ENCODE results near the gene EPYC. TPM values are rescaled to one million over a fixed set of nuclear protein-coding genes. Genes with fewer than 3 reads are reported as not detected.

Gene EPYC, protein sequence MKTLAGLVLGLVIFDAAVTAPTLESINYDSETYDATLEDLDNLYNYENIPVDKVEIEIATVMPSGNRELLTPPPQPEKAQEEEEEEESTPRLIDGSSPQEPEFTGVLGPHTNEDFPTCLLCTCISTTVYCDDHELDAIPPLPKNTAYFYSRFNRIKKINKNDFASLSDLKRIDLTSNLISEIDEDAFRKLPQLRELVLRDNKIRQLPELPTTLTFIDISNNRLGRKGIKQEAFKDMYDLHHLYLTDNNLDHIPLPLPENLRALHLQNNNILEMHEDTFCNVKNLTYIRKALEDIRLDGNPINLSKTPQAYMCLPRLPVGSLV
- total RNA-seq (not detected), polyA plus RNA-seq (under 1 TPM in 1 of 2 donors, not detected in 1; 0.51 TPM)
- long read RNA-seq, donor 1 = 0 reads
- long read RNA-seq, donor 2 = 0 reads

DNA sequence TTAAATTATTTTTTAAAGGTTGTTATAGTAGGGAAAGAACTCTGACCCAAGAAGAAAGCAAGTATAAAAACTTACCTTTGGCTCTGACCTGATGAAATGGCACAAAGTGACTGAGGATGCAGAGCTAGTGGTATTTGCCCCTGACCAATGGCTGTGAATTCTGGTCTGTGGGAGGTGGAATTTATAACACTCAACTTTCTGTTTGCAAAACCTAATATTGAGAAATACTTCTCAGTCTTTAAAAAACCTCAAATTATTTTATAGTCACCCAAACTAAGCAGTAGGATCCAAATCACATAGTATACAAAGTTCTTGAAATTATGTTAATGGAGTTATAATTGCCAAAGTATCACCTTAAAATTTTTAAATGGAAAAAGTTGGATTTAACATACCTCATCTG is at the start of gene EPYC:
EPYC (minus strand) TSS at position 101 of the 400 bp plus-strand sequence. CDS start 2,407 bp downstream, outside the sequence.
- Histone ChIP-seq H3K27me3 (ENCODE audit: control insufficient read depth in 1 of 2, insufficient read depth in 2 of 2, low read length in 1 of 2) (no peaks in the 10 kb centered on the region), H3K4me1 (ENCODE audit: control insufficient read depth in 1 of 2, insufficient read depth in 2 of 2, low read length in 2 of 2) (no peaks in the 10 kb centered on the region), H3K4me3 (ENCODE audit: low read length in 2 of 2) (no peak within 1 kb of the TSS), H3K27ac (ENCODE audit: low read depth in 1 of 2, low read length in 2 of 2) (no peak within 1 kb of the TSS), H3K9me3 (ENCODE audit: control insufficient read depth, low read length) (no peaks in the 10 kb centered on the region), H3K36me3 (ENCODE audit: control insufficient read depth in 1 of 2, insufficient read depth in 2 of 2, low read length in 1 of 2) (no peaks in the 10 kb centered on the region)
- intact Hi-C loops (cut with DNase I) = no loop called here
- DNase-seq = no peak
- ATAC-seq (ENCODE audit: low FRiP score) = no peak

DNA sequence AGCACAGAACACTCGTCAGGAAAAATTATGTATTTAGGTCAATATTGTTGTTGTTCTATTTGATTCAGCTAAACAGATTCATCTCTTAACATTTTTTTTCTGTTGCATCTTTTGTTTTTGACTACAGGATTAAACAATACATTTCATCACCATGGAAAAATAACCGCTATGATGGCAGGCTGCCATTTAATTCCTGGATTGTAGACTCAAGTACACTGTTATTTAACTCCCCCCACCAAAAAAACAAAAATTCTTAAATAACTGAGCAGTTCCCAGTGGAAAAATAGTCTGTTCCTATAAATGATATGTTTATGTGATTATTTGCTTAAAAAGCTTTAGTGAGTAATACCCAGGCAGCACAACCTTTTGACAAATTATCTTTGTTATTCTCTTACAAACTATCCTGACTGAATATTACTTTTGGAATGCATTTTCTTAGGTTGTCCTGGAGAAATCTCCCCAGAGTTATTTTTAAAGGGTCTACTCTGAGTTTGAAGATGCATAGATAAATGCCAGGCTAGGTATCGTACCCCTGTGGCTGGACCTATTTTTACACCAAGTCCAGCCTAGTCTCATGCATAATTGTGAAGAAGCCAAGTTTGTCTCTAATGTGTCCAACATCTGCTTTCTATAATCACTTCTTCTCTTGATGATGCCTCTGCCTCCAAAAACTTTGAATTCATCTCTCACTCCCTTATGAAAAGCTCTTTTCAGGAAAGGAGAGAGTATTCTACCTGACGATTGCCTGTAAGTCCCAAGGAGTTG is 49.4 kb upstream of the EPYC start:
- no peaks in the 10 kb centered on the region for H3K27me3 ChIP-seq (ENCODE audit: control insufficient read depth in 1 of 2, insufficient read depth in 2 of 2, low read length in 1 of 2)
- no peaks in the 10 kb centered on the region for H3K9me3 ChIP-seq (ENCODE audit: control insufficient read depth, low read length)
- no peak for DNase-seq
- ATAC-seq (ENCODE audit: low FRiP score) = peak; percentile 62
- no peak overlapping the region for H3K27ac ChIP-seq (ENCODE audit: low read depth in 1 of 2, low read length in 2 of 2)
- H3K4me1 ChIP-seq (ENCODE audit: control insufficient read depth in 1 of 2, insufficient read depth in 2 of 2, low read length in 2 of 2) = no peaks in the 10 kb centered on the region
- no peaks in the 10 kb centered on the region for H3K36me3 ChIP-seq (ENCODE audit: control insufficient read depth in 1 of 2, insufficient read depth in 2 of 2, low read length in 1 of 2)
- intact Hi-C loops (cut with DNase I) = no loop called here
- 26 to 30% methylated on average over 4 of the region's 4 CpGs for WGBS, 2 donors
- no peak overlapping the region for H3K4me3 ChIP-seq (ENCODE audit: low read length in 2 of 2)

DNA sequence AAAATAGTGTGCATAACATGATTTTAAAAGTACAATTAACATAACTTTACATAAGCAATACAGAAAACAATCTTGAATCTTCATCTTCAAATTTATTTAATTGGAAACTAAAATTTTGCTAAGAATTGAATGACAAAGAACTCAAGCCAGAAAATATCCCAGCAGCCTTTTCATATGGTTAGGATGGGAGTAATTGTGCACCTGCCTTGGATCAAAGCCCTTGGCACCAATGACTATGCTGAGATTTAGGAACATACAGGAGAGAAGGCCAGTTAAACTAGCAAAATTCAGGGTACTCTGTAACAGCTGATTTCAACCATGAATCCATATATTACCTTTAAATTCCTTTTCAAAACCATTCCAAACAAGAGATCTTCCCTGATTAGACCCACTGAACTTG is 47.3 kb upstream of the EPYC start:
- Histone ChIP-seq H3K4me3 (ENCODE audit: low read length in 2 of 2) (no peak overlapping the region), H3K36me3 (ENCODE audit: control insufficient read depth in 1 of 2, insufficient read depth in 2 of 2, low read length in 1 of 2) (no peaks in the 10 kb centered on the region), H3K4me1 (ENCODE audit: control insufficient read depth in 1 of 2, insufficient read depth in 2 of 2, low read length in 2 of 2) (no peaks in the 10 kb centered on the region), H3K27me3 (ENCODE audit: control insufficient read depth in 1 of 2, insufficient read depth in 2 of 2, low read length in 1 of 2) (no peaks in the 10 kb centered on the region), H3K27ac (ENCODE audit: low read depth in 1 of 2, low read length in 2 of 2) (no peak overlapping the region), H3K9me3 (ENCODE audit: control insufficient read depth, low read length) (no peaks in the 10 kb centered on the region)
- no peak for ATAC-seq (ENCODE audit: low FRiP score)
- intact Hi-C loops (cut with DNase I) = no loop called here
- DNase-seq = no peak

GRCh38 chr12:91044586-91044985 is 39.8 kb upstream of the EPYC start:
- Histone ChIP-seq H3K27ac (ENCODE audit: low read depth in 1 of 2, low read length in 2 of 2) (no peak overlapping the region), H3K4me3 (ENCODE audit: low read length in 2 of 2) (no peak overlapping the region), H3K36me3 (ENCODE audit: control insufficient read depth in 1 of 2, insufficient read depth in 2 of 2, low read length in 1 of 2) (no peaks in the 10 kb centered on the region), H3K9me3 (ENCODE audit: control insufficient read depth, low read length) (no peaks in the 10 kb centered on the region), H3K27me3 (ENCODE audit: control insufficient read depth in 1 of 2, insufficient read depth in 2 of 2, low read length in 1 of 2) (no peaks in the 10 kb centered on the region), H3K4me1 (ENCODE audit: control insufficient read depth in 1 of 2, insufficient read depth in 2 of 2, low read length in 2 of 2) (no peaks in the 10 kb centered on the region)
- ATAC-seq (ENCODE audit: low FRiP score) = no peak
- no peak for DNase-seq
- intact Hi-C loops (cut with DNase I) = no loop called here
- WGBS, 2 donors = 34 to 42% methylated on average over 2 of the region's 2 CpGs

DNA sequence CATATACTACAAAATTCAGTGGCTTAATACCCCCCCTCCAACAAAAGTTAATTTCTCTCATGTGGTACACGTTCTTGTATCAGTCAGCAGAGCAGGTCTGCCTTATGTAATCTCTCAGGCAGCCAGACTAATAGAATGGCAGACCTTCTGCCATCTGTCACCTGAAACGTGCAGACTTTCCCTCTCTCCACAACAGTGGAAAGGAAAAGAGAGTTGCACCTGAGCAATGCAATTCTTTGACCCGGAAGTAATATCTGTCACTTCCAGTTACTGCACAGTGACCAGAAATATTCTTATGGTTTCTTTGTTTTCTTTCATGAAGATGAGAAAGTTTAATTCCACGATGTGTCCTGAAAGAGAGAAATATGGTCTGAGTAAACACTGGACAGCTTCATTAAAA is 38.6 kb upstream of the EPYC start:
- H3K4me1 ChIP-seq (ENCODE audit: control insufficient read depth in 1 of 2, insufficient read depth in 2 of 2, low read length in 2 of 2) = no peaks in the 10 kb centered on the region
- ATAC-seq (ENCODE audit: low FRiP score) = no peak
- intact Hi-C loops (cut with DNase I) = no loop called here
- 77 to 81% methylated on average over 4 of the region's 4 CpGs for whole genome bisulfite sequencing, 2 donors
- DNase-seq = no peak
- H3K36me3 ChIP-seq (ENCODE audit: control insufficient read depth in 1 of 2, insufficient read depth in 2 of 2, low read length in 1 of 2) = no peaks in the 10 kb centered on the region
- no peaks in the 10 kb centered on the region for H3K9me3 ChIP-seq (ENCODE audit: control insufficient read depth, low read length)
- H3K4me3 ChIP-seq (ENCODE audit: low read length in 2 of 2) = no peak overlapping the region
- no peak overlapping the region for H3K27ac ChIP-seq (ENCODE audit: low read depth in 1 of 2, low read length in 2 of 2)
- no peaks in the 10 kb centered on the region for H3K27me3 ChIP-seq (ENCODE audit: control insufficient read depth in 1 of 2, insufficient read depth in 2 of 2, low read length in 1 of 2)

DNA sequence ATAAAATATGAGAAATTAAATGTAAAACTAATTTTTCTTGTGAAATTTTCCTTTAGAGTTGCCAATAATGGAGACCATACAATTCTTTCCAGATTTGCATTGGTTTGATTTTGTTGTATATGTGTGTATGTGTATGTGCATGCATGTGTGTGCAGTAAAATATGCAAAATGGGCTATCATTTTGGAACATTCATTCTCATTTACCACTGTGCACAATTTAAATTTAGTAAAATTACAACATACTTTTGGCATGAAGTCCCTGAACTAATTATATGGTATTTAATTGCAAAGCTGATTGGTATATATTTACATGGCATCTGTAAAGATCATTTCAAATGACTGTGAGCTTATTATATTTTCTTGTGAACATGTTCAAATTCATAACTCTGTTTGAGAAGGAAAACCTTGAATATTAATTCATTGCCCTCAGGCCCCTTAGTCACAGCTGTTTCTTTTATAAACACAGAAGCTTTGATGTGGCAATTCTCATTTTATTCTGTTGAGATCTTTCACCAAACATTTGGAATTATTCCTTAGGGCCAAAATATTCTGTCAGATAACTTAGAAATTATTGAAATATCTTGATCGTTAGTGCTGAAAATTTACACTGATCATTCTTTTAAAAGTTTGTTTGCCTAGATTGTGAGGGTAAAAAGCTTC is 35.5 kb upstream of the EPYC start:
- Histone ChIP-seq H3K4me1 (ENCODE audit: control insufficient read depth in 1 of 2, insufficient read depth in 2 of 2, low read length in 2 of 2) (no peaks in the 10 kb centered on the region), H3K36me3 (ENCODE audit: control insufficient read depth in 1 of 2, insufficient read depth in 2 of 2, low read length in 1 of 2) (no peaks in the 10 kb centered on the region), H3K27me3 (ENCODE audit: control insufficient read depth in 1 of 2, insufficient read depth in 2 of 2, low read length in 1 of 2) (no peaks in the 10 kb centered on the region), H3K9me3 (ENCODE audit: control insufficient read depth, low read length) (no peaks in the 10 kb centered on the region), H3K4me3 (ENCODE audit: low read length in 2 of 2) (no peak overlapping the region), H3K27ac (ENCODE audit: low read depth in 1 of 2, low read length in 2 of 2) (no peak overlapping the region)
- no peak for ATAC-seq (ENCODE audit: low FRiP score)
- DNase-seq = no peak
- WGBS, 2 donors = 73 to 84% methylated on average over 1 of the region's 1 CpG
- intact Hi-C loops (cut with DNase I) = no loop called here

DNA sequence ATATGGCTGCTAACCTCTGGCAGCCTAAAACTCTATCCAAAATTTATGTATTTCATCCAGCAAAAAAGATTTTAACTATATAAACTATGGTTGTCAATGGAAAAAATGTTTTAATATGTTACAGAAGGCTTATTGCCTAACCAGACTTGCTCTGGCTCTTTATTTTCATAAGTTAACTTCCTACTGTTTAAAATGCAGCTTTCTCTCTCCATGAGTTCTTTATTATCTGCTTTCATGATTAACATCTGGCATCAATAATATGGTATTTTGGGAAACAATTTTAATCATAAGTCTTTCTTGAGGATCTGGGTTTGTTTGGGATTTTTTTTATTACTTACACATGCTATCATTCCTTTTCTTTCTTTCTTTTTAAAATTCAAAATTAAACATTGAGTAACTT is 32.5 kb upstream of the EPYC start:
- ATAC-seq (ENCODE audit: low FRiP score) = no peak
- no peaks in the 10 kb centered on the region for H3K36me3 ChIP-seq (ENCODE audit: control insufficient read depth in 1 of 2, insufficient read depth in 2 of 2, low read length in 1 of 2)
- no peak overlapping the region for H3K4me3 ChIP-seq (ENCODE audit: low read length in 2 of 2)
- H3K4me1 ChIP-seq (ENCODE audit: control insufficient read depth in 1 of 2, insufficient read depth in 2 of 2, low read length in 2 of 2) = no peaks in the 10 kb centered on the region
- H3K27ac ChIP-seq (ENCODE audit: low read depth in 1 of 2, low read length in 2 of 2) = no peak overlapping the region
- H3K9me3 ChIP-seq (ENCODE audit: control insufficient read depth, low read length) = no peaks in the 10 kb centered on the region
- DNase-seq = no peak
- H3K27me3 ChIP-seq (ENCODE audit: control insufficient read depth in 1 of 2, insufficient read depth in 2 of 2, low read length in 1 of 2) = no peaks in the 10 kb centered on the region
- intact Hi-C loops (cut with DNase I) = no loop called here

GRCh38 chr12:91033251-91033650 is 28.5 kb upstream of the EPYC start:
- WGBS, 2 donors = 93 to 94% methylated on average over 2 of the region's 2 CpGs
- Histone ChIP-seq H3K27me3 (ENCODE audit: control insufficient read depth in 1 of 2, insufficient read depth in 2 of 2, low read length in 1 of 2) (no peaks in the 10 kb centered on the region), H3K9me3 (ENCODE audit: control insufficient read depth, low read length) (no peaks in the 10 kb centered on the region), H3K4me1 (ENCODE audit: control insufficient read depth in 1 of 2, insufficient read depth in 2 of 2, low read length in 2 of 2) (no peaks in the 10 kb centered on the region), H3K4me3 (ENCODE audit: low read length in 2 of 2) (no peak overlapping the region), H3K36me3 (ENCODE audit: control insufficient read depth in 1 of 2, insufficient read depth in 2 of 2, low read length in 1 of 2) (no peaks in the 10 kb centered on the region), H3K27ac (ENCODE audit: low read depth in 1 of 2, low read length in 2 of 2) (no peak overlapping the region)
- ATAC-seq (ENCODE audit: low FRiP score) = no peak
- intact Hi-C loops (cut with DNase I) = no loop called here
- DNase-seq = no peak

Measured in aorta (tissue), 5 donors.